Upper lobe of left lung (tissue), 4 donors: Measurements from ENCODE around the gene MAML2.

ENCODE experiments used
- POLR2A ChIP-seq, 4 donors: fragments of 450-650 bp; IDR thresholded peaks; one replicate each; pipeline ENCODE4 v1.5.1; 2016 to 2017; ENCODE audit warnings: antibody characterized with exemption in 4 of 4, mild to moderate bottlenecking in 2 of 4
- POLR2AphosphoS5 ChIP-seq, 2 donors: sonication (generic); formaldehyde crosslinking; IDR thresholded peaks; one replicate each; pipeline ENCODE4 v1.5.1; 2017; ENCODE audit warnings: antibody characterized with exemption in 2 of 2
- TF ChIP-seq, protein P1 (sequence below), 6 experiments: fragments of 450-650 bp in 4 of 6; fragments of 200-600 bp in 2 of 6; sonication (generic) in 2 of 6; IDR thresholded peaks; one replicate each; pipeline ENCODE4 v1.5.1; 2016 to 2019; ENCODE audit warnings: antibody characterized with exemption in 6 of 6

DNA sequence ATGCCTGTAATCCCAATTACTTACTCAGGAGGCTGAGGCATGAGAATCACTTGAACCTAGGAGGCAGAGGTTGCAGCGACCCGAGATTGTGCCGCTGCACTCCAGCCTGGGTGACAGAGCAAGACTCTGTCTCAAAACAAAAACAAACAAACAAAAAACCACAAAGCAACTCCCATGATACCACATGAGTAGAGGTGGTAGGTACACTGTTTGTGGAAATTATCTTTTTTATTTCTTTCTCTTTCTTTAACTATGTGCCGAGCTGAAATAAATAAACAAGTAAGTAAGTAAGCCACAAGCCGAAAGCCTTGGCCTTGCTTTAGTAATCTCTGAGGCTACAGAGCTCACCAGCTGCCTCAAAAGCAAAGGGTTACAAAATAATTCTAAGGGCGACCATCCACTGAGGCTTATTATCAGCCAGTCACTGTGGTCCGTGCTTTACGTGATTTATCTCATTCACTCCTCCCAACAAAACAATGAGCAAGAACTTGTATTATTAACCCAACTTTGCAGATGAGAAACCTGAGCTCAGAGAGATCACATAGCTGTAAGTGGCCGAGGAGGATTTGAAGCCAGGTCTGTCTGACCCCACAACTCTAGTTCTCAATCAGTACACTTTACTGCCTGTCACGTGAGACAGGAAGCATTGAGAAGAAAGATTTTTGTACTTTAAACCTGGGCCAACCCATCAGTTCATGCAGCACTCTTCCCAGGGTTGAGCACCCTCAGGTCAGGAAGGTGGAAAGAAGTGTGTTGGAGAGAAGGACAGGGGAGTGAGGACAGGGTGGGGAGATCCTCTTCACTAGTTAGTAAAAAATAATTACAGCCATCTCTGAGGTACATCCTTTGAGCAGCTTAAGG lies 349.3 kb downstream of the MAML2 start:
- no peak for TF ChIP-seq POLR2AphosphoS5 (IDR thresholded peaks at IDR 0.05)
- TF ChIP-seq, protein P1, sequence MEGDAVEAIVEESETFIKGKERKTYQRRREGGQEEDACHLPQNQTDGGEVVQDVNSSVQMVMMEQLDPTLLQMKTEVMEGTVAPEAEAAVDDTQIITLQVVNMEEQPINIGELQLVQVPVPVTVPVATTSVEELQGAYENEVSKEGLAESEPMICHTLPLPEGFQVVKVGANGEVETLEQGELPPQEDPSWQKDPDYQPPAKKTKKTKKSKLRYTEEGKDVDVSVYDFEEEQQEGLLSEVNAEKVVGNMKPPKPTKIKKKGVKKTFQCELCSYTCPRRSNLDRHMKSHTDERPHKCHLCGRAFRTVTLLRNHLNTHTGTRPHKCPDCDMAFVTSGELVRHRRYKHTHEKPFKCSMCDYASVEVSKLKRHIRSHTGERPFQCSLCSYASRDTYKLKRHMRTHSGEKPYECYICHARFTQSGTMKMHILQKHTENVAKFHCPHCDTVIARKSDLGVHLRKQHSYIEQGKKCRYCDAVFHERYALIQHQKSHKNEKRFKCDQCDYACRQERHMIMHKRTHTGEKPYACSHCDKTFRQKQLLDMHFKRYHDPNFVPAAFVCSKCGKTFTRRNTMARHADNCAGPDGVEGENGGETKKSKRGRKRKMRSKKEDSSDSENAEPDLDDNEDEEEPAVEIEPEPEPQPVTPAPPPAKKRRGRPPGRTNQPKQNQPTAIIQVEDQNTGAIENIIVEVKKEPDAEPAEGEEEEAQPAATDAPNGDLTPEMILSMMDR (IDR thresholded peaks at IDR 0.05), result no peak
- TF ChIP-seq POLR2A (IDR thresholded peaks at IDR 0.05), result no peak
